HG03439 (cell line): Measurements from ENCODE around the gene THEMIS.
"Not testable (repeated sequence)": the region's sequence is repeated elsewhere in the genome, so short reads cannot be mapped to it uniquely, and the experiment has no call there.

Experiments used
- ATAC-seq: cut with Tn5 transposase; IDR thresholded peaks from one replicate; pipeline ENCODE4 v1.9.1; 2021; ENCODE audit warnings: mild to moderate bottlenecking, moderate library complexity; ENCODE audit not compliant: unreplicated experiment

THEMIS gene

DNA sequence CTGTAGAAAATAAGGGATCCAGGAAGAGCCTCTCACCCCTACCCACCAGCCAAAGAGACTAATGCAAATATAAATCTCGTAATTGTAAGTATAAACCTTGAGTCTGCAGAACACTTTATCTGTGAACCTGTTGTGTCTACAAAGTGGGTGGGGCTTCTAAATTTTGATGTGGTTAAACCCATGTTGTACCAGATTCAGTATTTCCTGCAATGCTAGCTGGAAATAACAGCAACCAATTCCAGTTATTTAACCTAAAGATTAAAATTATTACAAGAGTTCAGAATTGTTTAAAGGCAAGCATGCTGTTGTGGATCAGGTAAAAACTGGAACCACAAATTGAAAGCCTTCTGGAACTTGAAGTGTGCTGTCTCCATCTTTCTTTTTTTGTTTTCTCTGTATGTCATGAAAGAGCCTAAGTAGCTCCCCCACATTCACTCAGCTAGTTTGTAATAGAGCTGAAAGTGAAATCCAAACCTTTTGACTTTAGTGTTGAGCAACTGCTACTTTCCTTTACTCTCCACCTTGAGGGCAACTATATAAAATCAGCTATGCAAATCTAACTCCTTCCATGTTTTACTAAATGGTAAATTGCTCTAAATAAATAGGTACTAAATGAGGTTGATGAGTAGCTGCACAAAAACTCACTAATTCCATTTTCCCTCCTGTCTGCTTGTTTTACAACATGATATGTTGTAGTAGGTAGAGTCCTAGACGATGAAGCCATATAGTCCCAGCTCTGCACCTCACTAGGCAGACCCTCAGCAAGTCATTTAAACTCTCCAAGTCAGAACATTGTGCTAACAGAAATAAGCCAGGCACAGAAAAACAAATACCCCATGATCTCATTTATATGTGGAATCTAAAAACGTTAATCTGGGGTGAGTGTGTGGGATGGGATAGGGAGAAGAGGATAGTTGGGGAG, 17.9 kb upstream of the THEMIS start:
- no peak for ATAC-seq

DNA sequence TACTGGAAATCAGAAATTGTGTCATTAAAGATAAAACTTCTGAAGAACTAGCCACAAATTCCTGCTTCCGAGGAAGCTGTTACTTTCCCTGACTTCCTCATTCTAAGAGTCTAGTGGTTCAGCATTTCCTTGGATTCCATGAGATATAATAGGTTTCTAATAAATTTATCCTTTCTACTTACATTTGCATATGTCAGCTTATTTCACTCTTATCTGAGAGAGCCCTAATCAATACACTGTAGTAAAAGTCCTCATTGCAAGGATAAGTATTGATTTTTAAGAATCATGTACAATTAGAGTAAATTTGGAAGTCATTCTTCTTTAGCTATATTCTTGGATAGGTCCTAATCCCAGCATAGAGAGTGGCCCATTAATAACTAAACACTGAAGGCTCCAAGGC, 16.9 kb upstream of the THEMIS start:
- no peak for ATAC-seq

- ATAC-seq: no peak
These were observed 13.4 kb upstream of the THEMIS start for GRCh38 chr6:127914240-127914639.

- ATAC-seq: no peak
These were observed 12.1 kb upstream of the THEMIS start for GRCh38 chr6:127912914-127913313.

DNA sequence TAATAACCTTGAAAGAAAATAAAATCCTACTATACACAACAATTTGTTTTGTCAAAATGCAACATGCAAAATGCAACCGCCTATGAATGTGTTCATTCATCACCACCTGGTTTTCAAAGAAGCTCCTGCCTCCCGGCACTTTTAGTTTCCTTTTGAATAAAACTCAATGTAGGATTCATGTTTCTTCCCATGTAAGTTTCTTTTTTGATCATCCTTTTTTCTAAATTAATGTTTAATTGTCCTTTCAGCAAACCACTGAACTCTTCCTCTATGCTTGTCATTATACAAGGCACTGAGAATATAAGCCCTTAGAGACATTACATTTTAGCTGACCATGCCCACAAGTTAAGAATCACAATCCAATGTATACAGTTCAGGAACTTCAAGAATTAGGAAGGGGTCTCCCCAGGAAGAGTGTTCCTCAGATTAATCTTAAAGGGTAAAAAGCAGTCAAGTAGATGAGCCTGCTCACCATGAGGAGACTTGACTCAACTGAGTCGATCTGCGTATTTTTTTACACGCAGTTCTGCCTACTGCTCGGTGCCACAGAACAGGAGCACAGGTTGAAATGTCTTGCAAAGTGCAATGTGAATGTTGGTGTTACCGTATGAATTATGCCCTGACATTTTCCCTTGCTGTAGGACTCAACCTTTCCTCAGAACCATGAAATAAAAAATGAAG, 7.2 kb upstream of the THEMIS start:
- ATAC-seq: peak; percentile 68

DNA sequence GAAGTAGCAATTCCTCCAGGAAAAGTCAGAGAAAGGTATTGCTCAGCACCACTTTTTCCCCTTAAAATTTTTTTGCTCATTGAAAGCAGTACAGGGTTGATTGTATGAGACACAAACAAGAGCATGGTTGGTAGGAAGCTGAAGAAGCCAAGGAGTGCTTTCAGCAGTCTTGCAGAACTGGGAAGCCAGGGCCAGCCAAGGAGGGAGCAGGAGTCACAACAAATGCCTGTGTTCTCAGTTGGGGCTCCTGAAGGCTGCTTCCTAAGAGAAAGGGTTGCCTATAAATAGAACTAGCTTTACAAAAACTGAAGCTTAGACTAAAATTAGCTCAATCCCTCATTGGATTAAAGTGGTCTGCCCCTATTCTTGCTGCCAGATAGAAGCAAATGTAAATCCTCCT, 3.3 kb upstream of the THEMIS start:
- ATAC-seq: no peak

GRCh38 chr6:127902933-127903332, 2.1 kb upstream of the THEMIS start:
- ATAC-seq: no peak

- no peak for ATAC-seq
These were observed 3.4 kb downstream of the THEMIS start for GRCh38 chr6:127897484-127897883.

- no peak for ATAC-seq
These were observed 6.8 kb downstream of the THEMIS start for GRCh38 chr6:127894051-127894450.

DNA sequence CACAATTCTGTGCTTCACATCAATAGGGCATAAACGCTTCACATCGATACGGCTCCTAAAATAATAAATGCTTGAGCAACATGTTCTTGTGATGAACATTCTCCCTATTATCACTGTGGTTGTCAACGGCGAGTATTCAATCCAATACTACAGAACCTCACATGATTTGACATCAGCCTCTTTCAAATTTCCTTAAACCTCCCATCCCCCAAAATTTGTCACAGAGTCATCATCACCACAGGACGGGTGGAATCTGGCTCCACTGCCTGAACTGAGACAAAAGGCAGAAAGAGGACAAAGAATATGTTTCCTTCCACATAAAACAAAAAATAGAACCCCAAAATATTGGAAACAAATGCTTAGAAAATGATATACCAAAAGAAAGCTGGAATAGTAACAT, 7.3 kb downstream of the THEMIS start:
- ATAC-seq: no peak

DNA sequence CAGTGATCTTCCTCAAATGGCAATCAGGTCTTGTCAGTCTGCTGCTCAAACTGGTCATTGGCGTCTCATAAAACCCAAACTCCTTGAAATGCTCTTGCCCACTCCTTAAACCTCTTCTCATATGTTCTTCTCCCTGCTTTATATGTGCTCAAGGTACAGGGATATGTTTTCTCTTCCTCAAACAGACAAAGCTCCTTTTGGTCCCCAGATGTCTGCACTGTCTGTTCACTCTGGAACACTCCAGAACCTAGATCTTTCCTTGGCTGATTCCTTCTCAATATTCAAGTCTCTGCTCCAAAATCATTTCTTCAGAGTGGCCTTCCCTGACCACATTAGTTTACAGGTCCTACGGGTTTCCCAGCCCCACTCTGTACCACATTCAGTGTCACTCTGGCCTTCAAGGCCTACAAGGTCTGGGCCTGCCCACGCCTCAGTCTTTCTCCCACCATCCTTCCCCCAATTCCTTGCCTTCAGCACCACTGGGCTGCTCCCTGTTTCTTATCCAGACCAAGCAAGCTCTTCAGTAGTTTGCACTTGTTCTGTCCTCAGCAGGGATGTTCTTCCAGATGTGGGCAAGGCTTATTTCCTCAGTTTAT, 9.0 kb downstream of the THEMIS start:
- no peak for ATAC-seq

GRCh38 chr6:127886603-127887002, 14.3 kb downstream of the THEMIS start:
- ATAC-seq: no peak

GRCh38 chr6:127884134-127884533, 16.7 kb downstream of the THEMIS start:
- ATAC-seq: no peak

DNA sequence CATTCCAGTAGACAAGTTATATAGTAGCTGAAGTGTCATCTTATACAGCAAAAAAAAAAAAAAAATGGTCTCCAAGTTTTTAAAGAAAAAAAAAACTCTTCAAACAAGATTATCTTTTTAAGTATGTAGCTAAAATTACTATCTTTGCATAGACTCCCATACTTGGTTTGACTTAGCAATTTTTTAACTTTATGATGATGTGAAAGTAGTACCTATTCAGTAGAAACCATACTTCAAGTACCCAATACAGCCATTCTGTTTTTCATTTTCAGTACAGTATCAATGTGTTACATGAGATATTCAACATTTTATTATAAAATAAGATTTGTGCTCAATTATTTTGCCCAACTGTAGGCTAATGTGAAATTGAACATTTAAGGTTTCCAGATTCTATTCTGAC, 18.9 kb downstream of the THEMIS start:
- ATAC-seq: not testable (repeated sequence)

DNA sequence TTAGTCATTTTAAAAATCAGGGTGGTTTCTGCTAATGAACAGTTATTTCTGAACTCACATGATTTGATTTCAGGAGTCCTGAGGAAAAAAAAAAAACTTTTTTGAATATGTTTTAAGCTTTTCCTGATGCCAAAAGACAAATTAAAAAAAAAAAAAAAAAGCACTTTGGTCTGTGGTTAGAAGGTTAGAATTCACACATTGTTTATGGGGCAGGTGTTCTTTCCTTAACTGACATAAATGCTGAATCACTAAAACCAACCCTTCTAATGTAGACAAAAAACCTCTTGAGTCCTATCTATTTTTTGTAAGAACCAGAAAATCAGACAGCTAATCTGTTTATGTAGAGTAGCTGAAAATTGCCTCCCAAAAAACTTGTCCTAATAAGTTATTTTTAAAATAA, 20.4 kb downstream of the THEMIS start:
- no peak for ATAC-seq

DNA sequence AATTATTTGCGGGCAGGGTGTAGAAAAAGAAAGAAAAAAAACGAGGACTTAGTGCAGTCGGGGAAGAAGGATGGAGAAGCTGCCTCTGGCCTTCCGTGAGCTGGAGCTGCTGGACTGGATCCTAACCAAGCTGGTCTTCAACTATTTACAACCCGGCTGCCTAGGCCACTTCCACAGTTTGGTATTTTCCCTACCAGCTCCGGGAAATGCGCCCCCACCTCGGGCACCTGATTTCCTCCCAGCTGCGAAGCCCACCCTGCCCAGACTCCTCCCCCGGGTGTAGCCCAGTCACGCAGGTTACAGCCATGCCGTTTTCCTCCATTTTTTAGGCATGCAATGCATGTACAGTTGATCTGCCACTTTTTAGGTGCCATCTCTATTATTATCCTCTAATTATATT, 21.2 kb downstream of the THEMIS start:
- no peak for ATAC-seq

- no peak for ATAC-seq
These were observed 22.7 kb downstream of the THEMIS start for GRCh38 chr6:127878115-127878514.

DNA sequence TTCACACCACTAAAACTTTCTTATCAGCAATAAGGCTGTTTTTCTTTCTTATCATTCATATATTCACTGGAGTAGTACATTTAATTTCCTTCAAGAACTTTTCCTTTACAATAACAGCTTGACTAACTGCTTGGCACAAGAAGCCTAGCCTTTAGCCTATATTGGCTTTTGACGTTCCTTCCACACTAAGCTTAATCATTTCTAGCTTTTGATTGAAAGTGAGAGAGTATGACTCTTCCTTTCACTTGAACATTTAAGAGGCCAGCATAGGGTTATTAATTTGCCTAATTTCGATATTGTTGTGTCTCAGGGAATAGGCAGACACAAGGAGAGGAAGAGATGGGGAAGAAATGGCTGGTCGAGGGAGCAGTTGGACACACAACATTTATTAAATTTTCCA, 23.6 kb downstream of the THEMIS start:
- ATAC-seq: no peak

GRCh38 chr6:127869772-127870404, 31.0 kb downstream of the THEMIS start:
- ATAC-seq: no peak

DNA sequence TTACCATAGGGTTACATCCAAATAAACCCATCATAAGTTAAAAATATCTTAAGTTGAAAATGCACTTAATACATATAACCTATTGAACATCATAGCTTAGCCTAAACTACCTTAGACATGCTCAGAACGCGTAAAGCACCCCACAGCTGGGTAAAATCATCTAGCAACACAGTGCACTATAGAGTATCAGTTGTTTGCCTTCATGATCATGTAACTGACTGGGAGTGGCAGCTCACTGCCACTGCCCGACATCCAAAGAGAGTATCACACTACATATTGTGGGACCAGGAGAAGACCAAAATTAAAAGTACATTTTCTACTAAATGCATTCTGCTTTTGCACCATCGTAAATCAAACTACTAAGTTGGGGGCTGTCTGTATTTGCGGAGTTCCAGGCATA, 31.7 kb downstream of the THEMIS start:
- ATAC-seq: no peak

- no peak for ATAC-seq
These were observed 32.5 kb downstream of the THEMIS start for GRCh38 chr6:127868338-127868737.
